Hepatocyte (in vitro differentiated cells): ENCODE data around the gene DYDC1.

Source experiments
- EZH2 ChIP-seq: fragments of 200-600 bp; sonication (generic); IDR thresholded peaks from 2 replicates; pipeline ENCODE4 v1.6.1; 2016; ENCODE audit warnings: antibody characterized with exemption, mild to moderate bottlenecking, borderline replicate concordance
- EZH2phosphoT487 ChIP-seq: fragments of 200-600 bp; sonication (generic); IDR thresholded peaks from one replicate; pipeline ENCODE4 v1.6.1; 2018; ENCODE audit warnings: antibody characterized with exemption, mild to moderate bottlenecking, low read depth, moderate library complexity; ENCODE audit not compliant: unreplicated experiment, severe bottlenecking
- TF ChIP-seq, protein P1 (sequence below): fragments of 200-600 bp; sonication (generic); IDR thresholded peaks from 2 replicates; pipeline ENCODE4 v1.5.1; 2016; ENCODE audit warnings: antibody characterized with exemption, mild to moderate bottlenecking; ENCODE audit not compliant: poor library complexity

GRCh38 chr10:80371467-80371866 is 14.9 kb upstream of the DYDC1 start:
- TF ChIP-seq, protein P1, sequence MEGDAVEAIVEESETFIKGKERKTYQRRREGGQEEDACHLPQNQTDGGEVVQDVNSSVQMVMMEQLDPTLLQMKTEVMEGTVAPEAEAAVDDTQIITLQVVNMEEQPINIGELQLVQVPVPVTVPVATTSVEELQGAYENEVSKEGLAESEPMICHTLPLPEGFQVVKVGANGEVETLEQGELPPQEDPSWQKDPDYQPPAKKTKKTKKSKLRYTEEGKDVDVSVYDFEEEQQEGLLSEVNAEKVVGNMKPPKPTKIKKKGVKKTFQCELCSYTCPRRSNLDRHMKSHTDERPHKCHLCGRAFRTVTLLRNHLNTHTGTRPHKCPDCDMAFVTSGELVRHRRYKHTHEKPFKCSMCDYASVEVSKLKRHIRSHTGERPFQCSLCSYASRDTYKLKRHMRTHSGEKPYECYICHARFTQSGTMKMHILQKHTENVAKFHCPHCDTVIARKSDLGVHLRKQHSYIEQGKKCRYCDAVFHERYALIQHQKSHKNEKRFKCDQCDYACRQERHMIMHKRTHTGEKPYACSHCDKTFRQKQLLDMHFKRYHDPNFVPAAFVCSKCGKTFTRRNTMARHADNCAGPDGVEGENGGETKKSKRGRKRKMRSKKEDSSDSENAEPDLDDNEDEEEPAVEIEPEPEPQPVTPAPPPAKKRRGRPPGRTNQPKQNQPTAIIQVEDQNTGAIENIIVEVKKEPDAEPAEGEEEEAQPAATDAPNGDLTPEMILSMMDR, result no peak
- TF ChIP-seq EZH2phosphoT487 (no peak), EZH2 (no peak)
